Spleen (tissue), 11 donors: Measurements from ENCODE around the gene SLC34A3. TPM values are rescaled to one million over a fixed set of nuclear protein-coding genes. Genes with fewer than 3 reads are reported as not detected.

Experiments
- DNase-seq: peaks from one replicate; pipeline ENCODE4 v3.0.0-alpha.2; 2020
- H3K27ac ChIP-seq, 8 donors: fragments of 200-600 bp; sonication (generic) in 7 of 8; 1 replicate in 4 of 8; 2 replicates in 4 of 8; pipeline versions ENCODE4 v1.5.0 to v1.8.0; 2016 to 2021; ENCODE audit warnings: inconsistent platforms in 4 of 8, mild to moderate bottlenecking in 4 of 8, moderate library complexity in 1 of 8
- H3K27me3 ChIP-seq, 7 donors: fragments of 200-600 bp; sonication (generic) in 6 of 7; replicated peaks in 1 of 7; 1 replicate in 4 of 7; 2 replicates in 3 of 7; pipeline versions ENCODE4 v1.5.0 to v1.8.0; 2016 to 2021; ENCODE audit warnings: inconsistent platforms in 3 of 7, mild to moderate bottlenecking in 1 of 7
- H3K36me3 ChIP-seq, 6 donors: fragments of 200-600 bp; sonication (generic) in 5 of 6; 1 replicate in 4 of 6; 2 replicates in 2 of 6; pipeline versions ENCODE4 v1.5.0 to v1.8.0; 2016 to 2021; ENCODE audit warnings: inconsistent platforms in 2 of 6
- H3K4me1 ChIP-seq, 6 donors: fragments of 200-600 bp; sonication (generic) in 5 of 6; 1 replicate in 3 of 6; 2 replicates in 3 of 6; pipeline versions ENCODE4 v1.5.0 to v1.8.0; 2016 to 2021; ENCODE audit warnings: inconsistent platforms in 3 of 6
- H3K4me3 ChIP-seq, 8 donors: fragments of 200-600 bp; sonication (generic) in 7 of 8; 1 replicate in 4 of 8; 2 replicates in 4 of 8; pipeline versions ENCODE4 v1.5.0 to v1.8.0; 2016 to 2021; ENCODE audit warnings: inconsistent platforms in 4 of 8, mild to moderate bottlenecking in 4 of 8, moderate library complexity in 2 of 8
- H3K9me3 ChIP-seq, 8 donors: fragments of 200-600 bp; sonication (generic) in 7 of 8; 1 replicate in 4 of 8; 2 replicates in 4 of 8; pipeline versions ENCODE4 v1.5.0 to v1.8.0; 2016 to 2021; ENCODE audit warnings: inconsistent platforms in 4 of 8
- CTCF ChIP-seq, 11 experiments: fragments of 200-600 bp in 7 of 11; fragments of 450-650 bp in 4 of 11; sonication (generic) in 4 of 11; IDR thresholded peaks in 8 of 11; conservative IDR thresholded peaks in 3 of 11; 1 replicate in 7 of 11; 2 replicates in 4 of 11; pipeline versions ENCODE4 v1.4.0 to v1.8.0; 2016 to 2021; ENCODE audit warnings: antibody characterized with exemption in 11 of 11, inconsistent platforms in 4 of 11, mild to moderate bottlenecking in 1 of 11
- POLR2A ChIP-seq, 3 donors: fragments of 450-650 bp; IDR thresholded peaks; one replicate each; pipeline ENCODE4 v1.5.1; 2017; ENCODE audit warnings: antibody characterized with exemption in 3 of 3, mild to moderate bottlenecking in 1 of 3
- POLR2AphosphoS5 ChIP-seq, 3 donors: sonication (generic); formaldehyde crosslinking; IDR thresholded peaks; one replicate each; pipeline ENCODE4 v1.5.1; 2017; ENCODE audit warnings: antibody characterized with exemption in 3 of 3
- WGBS, 5 donors: extraction: QIAGEN DNeasy Blood & Tissue Kit in 3 of 5; methylation state at CpG; one replicate each; pipeline versions ENCODE4 v1.1.5 to v1.1.7; 2013 to 2018; 5-methylcytosine and 5-hydroxymethylcytosine counted together
- intact Hi-C: fragments of 100-400 bp; cut with DNase I; formaldehyde crosslinking; loops from one replicate; pipeline ENCODE4 v1.15.0; 2023; ENCODE audit warnings: low total_unique reads
- polyA plus RNA-seq, 3 donors: library from polyadenylated mRNA; stranded (reverse); fragments of 200-250 nt; gene quantifications; one replicate each; pipeline ENCODE4 v1.2.1, GENCODE V29; 2013
- total RNA-seq, 7 donors: library from RNA; depleted of rRNA in 3 of 7; stranded (reverse); fragments of >200 nt in 3 of 7; fragmentation: NEBNext Ultra II Directional in 4 of 7; extraction: Animal tissue kit (Norgen Biotek cat#: 25700) in 4 of 7; gene quantifications; one replicate each; pipeline versions ENCODE4 v1.1.0 to v1.2.1, GENCODE V29; 2016 to 2021
- donor health status: healthy with polysubstance abuse.
- donor health status: DM: no; HTN: no; CAD: no; lungs with moderate emphysema.
- donor health status: DM: no; HTN: no; CAD: no.
- donor health status: Bipolar disorder and iron deficiency.
- donor health status: healthy.
- donor health status: DM: no; HTN: no; CAD: no.
- donor health status: DM: yes; HTN: yes; CAD: no.

The SLC34A3 gene
- total and polyA plus RNA-seq, 10 donors, result not detected

DNA sequence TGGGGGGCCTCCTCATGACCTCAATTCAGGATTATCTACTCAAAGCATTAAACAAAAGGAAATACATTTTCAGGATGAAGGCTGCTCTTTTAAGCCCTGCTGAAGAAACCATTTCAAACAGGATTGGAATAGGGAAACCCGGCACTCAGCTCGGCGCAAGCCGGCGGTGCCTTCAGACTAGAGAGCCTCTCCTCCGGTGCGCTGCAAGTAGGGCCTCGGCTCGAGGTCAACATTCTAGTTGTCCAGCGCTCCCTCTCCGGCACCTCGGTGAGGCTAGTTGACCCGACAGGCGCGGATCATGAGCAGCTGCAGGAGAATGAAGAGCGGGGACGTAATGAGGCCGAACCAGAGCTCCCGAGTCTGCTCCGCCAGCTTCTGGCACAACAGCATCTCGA, 26.0 kb upstream of the SLC34A3 start:
- H3K27ac ChIP-seq, result peak overlapping the region; percentile 77 to 94 (median 88)
- intact Hi-C loops, result loop anchor here (2.0 kb wide), 1 partner anchor 18 kb away; the partner anchor contains the start of gene RNF208
- WGBS, 5 donors, result 18 to 45% (median 21%) methylated on average over 9 to 21 of the region's 21 CpGs
- H3K36me3 ChIP-seq, result peaks cover 0 to 27% (median under 1%) of the 10 kb centered on the region in 6 donors
- peaks cover 0 to 1% (median 0%) of the 10 kb centered on the region in 7 donors for H3K27me3 ChIP-seq
- TF ChIP-seq POLR2AphosphoS5 (IDR thresholded peaks at IDR 0.05) (no peak), CTCF (IDR thresholded peaks at IDR 0.05 in 8 of 11, conservative IDR thresholded peaks at IDR 0.05 in 3 of 11) (no peak), POLR2A (IDR thresholded peaks at IDR 0.05) (no peak)
- H3K9me3 ChIP-seq, result no peaks in the 10 kb centered on the region
- DNase-seq, result no peak
- peak overlapping the region; percentile 79 to 99 (median 97) for H3K4me3 ChIP-seq
- peaks cover 36 to 71% (median 64%) of the 10 kb centered on the region in 6 donors for H3K4me1 ChIP-seq

GRCh38 chr9:137205126-137206069, 25.3 kb upstream of the SLC34A3 start, which contains the start of the genes NDOR1 and TMEM203:
NDOR1 (plus strand) TSS chr9:137205700; CDS start chr9:137205778, 78 bp downstream.
TMEM203 (minus strand) TSS chr9:137205648; CDS start chr9:137205414, 234 bp downstream.
- TF ChIP-seq CTCF (IDR thresholded peaks at IDR 0.05 in 8 of 11, conservative IDR thresholded peaks at IDR 0.05 in 3 of 11) (no peak), POLR2AphosphoS5 (IDR thresholded peaks at IDR 0.05) (peak; percentile 98), POLR2A (IDR thresholded peaks at IDR 0.05) (peak in 1 of 3 donors; percentile 53)
- Histone ChIP-seq H3K9me3 (no peaks in the 10 kb centered on the region), H3K4me1 (peaks cover 36 to 69% (median 62%) of the 10 kb centered on the region in 6 donors), H3K27ac (peak within 1 kb of the TSS; percentile 77 to 94 (median 88)), H3K36me3 (peaks cover 0 to 33% (median 7%) of the 10 kb centered on the region in 6 donors), H3K27me3 (no peaks in the 10 kb centered on the region), H3K4me3 (peak within 1 kb of the TSS; percentile 79 to 99 (median 97))
- 0 to 1% (median 1%) methylated on average over 56 to 98 of the region's 98 CpGs for WGBS, 5 donors
- intact Hi-C loops, result loop anchor here (2.0 kb wide), 1 partner anchor 17 kb away; the partner anchor contains the start of gene RNF208
- peak; percentile 98 for DNase-seq

- no peaks in the 10 kb centered on the region for H3K9me3 ChIP-seq
- TF ChIP-seq POLR2AphosphoS5 (IDR thresholded peaks at IDR 0.05) (no peak), CTCF (IDR thresholded peaks at IDR 0.05 in 8 of 11, conservative IDR thresholded peaks at IDR 0.05 in 3 of 11) (no peak), POLR2A (IDR thresholded peaks at IDR 0.05) (no peak)
- DNase-seq, result no peak
- no peaks in the 10 kb centered on the region for H3K27me3 ChIP-seq
- peak overlapping the region in 6 of 8 donors; percentile 91 to 99 (median 97) for H3K4me3 ChIP-seq
- no peak overlapping the region for H3K27ac ChIP-seq
- intact Hi-C loops, result no loop called here
- 77 to 89% (median 82%) methylated on average over 7 of the region's 7 CpGs for WGBS, 5 donors
- H3K4me1 ChIP-seq, result peaks cover 30 to 62% (median 56%) of the 10 kb centered on the region in 6 donors
- H3K36me3 ChIP-seq, result peaks cover 0 to 44% (median 9%) of the 10 kb centered on the region in 6 donors
Measured at GRCh38 chr9:137206602-137207001, 24.1 kb upstream of the SLC34A3 start.
